ENCODE results near the gene CACNA2D4. TPM values are rescaled to one million over a fixed set of nuclear protein-coding genes. Genes with fewer than 3 reads are reported as not detected.

CACNA2D4 gene
- total RNA-seq, 1 experiment from 2014 or later, result not detected

- in situ Hi-C loops (cut with HindIII; ENCODE audit: low pct_unique_long_range_greater_than_20kb, low sequenced_read_pairs), result no loop called here
- DNase-seq (ENCODE audit: low read depth, low spot score), result no peak
These were observed 7.2 kb upstream of the CACNA2D4 start for GRCh38 chr12:1925684-1926006.

- DNase-seq (ENCODE audit: low read depth, low spot score), result no peak
- in situ Hi-C loops (cut with HindIII; ENCODE audit: low pct_unique_long_range_greater_than_20kb, low sequenced_read_pairs), result no loop called here
These were observed 6.7 kb upstream of the CACNA2D4 start for GRCh38 chr12:1924996-1925683.

GRCh38 chr12:1922985-1923384 is 4.5 kb upstream of the CACNA2D4 start:
- in situ Hi-C loops (cut with HindIII; ENCODE audit: low pct_unique_long_range_greater_than_20kb, low sequenced_read_pairs), result no loop called here
- DNase-seq (ENCODE audit: low read depth, low spot score), result no peak

GRCh38 chr12:1922075-1922709 is 3.7 kb upstream of the CACNA2D4 start:
- in situ Hi-C loops (cut with HindIII; ENCODE audit: low pct_unique_long_range_greater_than_20kb, low sequenced_read_pairs), result no loop called here
- DNase-seq (ENCODE audit: low read depth, low spot score), result no peak

DNA sequence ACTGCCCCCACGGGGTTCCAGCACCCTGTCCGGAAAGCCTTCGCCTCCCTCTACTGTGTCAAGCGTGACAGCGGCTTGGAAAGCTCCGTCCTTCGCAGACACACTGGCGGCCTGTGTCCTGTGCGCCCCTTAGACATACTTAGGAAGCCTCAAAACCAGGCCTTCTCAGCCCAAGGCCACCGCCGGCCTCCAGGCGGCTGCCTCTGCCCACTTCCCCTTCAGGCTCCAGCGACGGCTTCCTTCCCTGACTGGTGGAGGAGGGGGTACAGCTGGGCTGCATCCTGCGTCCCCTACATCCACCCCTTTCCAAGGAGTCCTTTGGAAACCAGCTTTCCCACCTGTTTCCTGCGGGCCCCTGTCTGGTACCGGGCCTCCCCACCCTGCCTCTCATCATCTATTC is 2.5 kb upstream of the CACNA2D4 start:
- in situ Hi-C loops (cut with HindIII; ENCODE audit: low pct_unique_long_range_greater_than_20kb, low sequenced_read_pairs), result no loop called here

GRCh38 chr12:1920436-1920835 is 2.0 kb upstream of the CACNA2D4 start:
- no peak for DNase-seq (ENCODE audit: low read depth, low spot score)
- in situ Hi-C loops (cut with HindIII; ENCODE audit: low pct_unique_long_range_greater_than_20kb, low sequenced_read_pairs), result no loop called here

More for the DNA sequence above, 2.5 kb upstream of the CACNA2D4 start:
- no peak for DNase-seq (ENCODE audit: low read depth, low spot score)

GRCh38 chr12:1919763-1920162 is 1.3 kb upstream of the CACNA2D4 start:
- no peak for DNase-seq (ENCODE audit: low read depth, low spot score)
- in situ Hi-C loops (cut with HindIII; ENCODE audit: low pct_unique_long_range_greater_than_20kb, low sequenced_read_pairs), result no loop called here

GRCh38 chr12:1919284-1919683 is 832 bp upstream of the CACNA2D4 start:
- in situ Hi-C loops (cut with HindIII; ENCODE audit: low pct_unique_long_range_greater_than_20kb, low sequenced_read_pairs), result no loop called here
- no peak for DNase-seq (ENCODE audit: low read depth, low spot score)

GRCh38 chr12:1918884-1919236 is 408 bp upstream of the CACNA2D4 start:
- in situ Hi-C loops (cut with HindIII; ENCODE audit: low pct_unique_long_range_greater_than_20kb, low sequenced_read_pairs), result no loop called here
- no peak for DNase-seq (ENCODE audit: low read depth, low spot score)

GRCh38 chr12:1917172-1918070 is 1.0 kb downstream of the CACNA2D4 start:
- in situ Hi-C loops (cut with HindIII; ENCODE audit: low pct_unique_long_range_greater_than_20kb, low sequenced_read_pairs), result no loop called here
- no peak for DNase-seq (ENCODE audit: low read depth, low spot score)

DNA sequence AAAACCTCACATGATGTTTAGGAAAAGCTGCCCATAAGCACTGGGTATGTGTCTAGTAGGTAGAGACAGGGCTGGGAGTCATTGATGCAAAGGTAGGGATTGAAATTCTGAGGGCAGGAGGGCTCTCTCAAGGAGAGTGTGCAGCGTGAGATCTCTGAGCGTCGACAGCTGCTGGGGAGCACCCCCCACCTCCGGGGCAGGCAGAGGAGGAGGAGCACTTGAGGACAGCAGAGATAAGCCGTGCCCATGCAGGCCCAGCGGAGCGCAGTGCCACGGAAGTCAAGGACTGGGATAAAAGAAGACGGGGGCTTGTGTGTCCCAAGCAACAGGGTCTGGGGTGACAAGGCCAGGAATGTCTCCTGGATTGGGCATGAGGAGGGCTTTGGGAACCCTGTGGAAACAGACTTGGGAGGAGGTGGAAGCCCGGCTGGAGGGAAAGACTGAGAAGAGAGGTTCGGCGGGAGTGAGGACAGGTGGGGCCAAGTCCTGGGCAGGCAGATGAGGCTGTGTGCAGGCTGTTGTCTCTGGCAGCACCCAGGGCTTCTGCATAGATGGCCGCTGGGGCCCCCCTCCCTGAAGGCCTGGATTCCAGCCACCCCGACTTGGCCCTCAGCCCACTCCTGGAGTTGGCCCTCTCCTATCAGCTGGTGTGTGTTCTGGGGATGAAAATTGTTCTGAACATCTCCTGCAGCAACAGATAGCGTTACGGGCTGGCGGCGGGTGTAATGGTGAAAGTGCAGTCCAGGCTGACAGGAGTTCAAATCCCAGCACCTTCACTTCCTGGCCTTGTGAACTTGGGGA is 1.9 kb downstream of the CACNA2D4 start:
- DNase-seq (ENCODE audit: low read depth, low spot score), result no peak
- in situ Hi-C loops (cut with HindIII; ENCODE audit: low pct_unique_long_range_greater_than_20kb, low sequenced_read_pairs), result no loop called here

DNA sequence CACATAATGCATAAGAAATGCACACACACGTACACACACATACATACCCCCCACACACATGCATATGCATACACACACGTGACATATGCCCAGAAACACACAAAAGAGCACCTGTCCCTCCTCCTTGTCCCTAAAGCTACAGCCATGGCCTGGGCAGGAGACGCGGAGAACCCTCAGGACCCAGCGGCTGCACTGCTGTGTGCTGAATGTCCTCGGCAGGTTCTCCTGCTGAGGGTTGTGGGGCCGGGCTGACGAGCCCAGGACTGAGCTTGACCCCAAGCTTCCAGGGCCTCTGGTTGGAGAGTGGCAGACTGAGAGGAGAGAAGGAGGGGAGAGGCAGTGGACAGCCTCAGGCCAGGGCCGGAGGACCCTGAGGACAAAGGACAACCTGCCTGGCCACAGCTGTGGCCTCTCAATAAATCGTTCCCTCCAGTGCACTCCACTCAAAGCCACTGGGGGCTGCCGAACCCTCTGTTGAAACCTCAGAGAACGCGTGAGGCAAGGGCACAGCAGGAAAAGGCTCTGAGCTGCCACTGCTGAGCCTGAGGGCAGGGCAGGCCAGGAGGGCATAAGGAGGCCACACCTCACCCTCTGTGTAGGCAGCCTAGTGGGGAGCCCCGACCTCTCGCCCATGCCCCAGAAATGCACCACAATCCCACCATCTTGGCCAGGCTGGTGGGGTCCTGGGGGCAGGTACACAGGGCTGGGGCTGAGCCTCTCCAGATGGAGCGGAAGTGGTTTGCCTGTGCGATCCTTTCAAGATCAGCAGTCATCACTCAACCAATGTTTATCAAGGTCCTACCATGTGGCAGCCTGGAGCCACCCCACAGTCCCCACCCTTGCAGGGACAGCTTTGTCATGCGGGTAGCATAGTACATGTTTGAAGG is 3.1 kb downstream of the CACNA2D4 start:
- DNase-seq (ENCODE audit: low read depth, low spot score), result no peak
- in situ Hi-C loops (cut with HindIII; ENCODE audit: low pct_unique_long_range_greater_than_20kb, low sequenced_read_pairs), result no loop called here

GRCh38 chr12:1914114-1914911 is 4.1 kb downstream of the CACNA2D4 start:
- in situ Hi-C loops (cut with HindIII; ENCODE audit: low pct_unique_long_range_greater_than_20kb, low sequenced_read_pairs), result no loop called here
- DNase-seq (ENCODE audit: low read depth, low spot score), result no peak

DNA sequence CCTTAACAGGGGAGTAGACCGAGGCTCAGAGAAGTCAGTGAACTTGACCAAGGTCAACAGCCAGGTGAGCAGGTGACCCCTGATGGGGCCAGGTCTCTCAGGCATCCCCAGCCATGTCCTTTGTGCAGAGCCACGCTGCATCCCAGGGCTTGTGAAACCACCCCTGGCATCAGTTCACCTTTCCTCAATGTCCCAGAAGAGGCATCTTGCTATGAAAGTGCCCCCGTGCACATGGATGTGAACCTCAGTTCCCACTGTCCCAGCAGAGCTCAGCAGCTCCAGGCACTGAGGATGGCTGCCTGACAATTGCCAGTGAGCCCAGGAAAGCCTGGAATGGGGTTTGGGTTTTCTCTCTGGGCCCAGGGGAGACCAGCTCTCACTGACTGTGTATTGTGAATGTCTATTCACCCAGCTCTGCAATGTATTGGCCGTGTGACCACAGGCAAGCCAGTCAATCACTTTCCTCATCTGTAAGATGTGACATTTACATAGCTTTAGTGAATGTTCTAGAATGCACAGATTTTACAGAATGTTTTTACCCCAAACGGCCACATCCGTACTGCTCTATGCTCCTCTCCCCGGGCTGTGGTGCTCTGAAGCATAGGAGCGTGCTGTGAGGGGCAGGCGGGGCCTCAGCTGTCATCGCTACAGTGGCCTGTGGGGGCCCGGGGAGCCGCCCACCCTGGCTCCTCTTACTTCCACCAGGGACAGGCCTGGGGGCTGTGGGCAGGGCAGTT is 4.9 kb downstream of the CACNA2D4 start:
- in situ Hi-C loops (cut with HindIII; ENCODE audit: low pct_unique_long_range_greater_than_20kb, low sequenced_read_pairs), result no loop called here
- DNase-seq (ENCODE audit: low read depth, low spot score), result no peak

GRCh38 chr12:1912580-1913376 is 5.7 kb downstream of the CACNA2D4 start:
- no peak for DNase-seq (ENCODE audit: low read depth, low spot score)
- in situ Hi-C loops (cut with HindIII; ENCODE audit: low pct_unique_long_range_greater_than_20kb, low sequenced_read_pairs), result no loop called here
